Measurements from ENCODE around the gene AUTS2.

GRCh38 chr7:70439651-70440050, 841.4 kb downstream of the AUTS2 start:
- no peak for TF ChIP-seq CTCF (conservative IDR thresholded peaks at IDR 0.05; ENCODE audit: low read length)
- no peak for TF ChIP-seq EZH2phosphoT487 (IDR thresholded peaks at IDR 0.05; ENCODE audit: borderline replicate concordance)
